22Rv1 (cell line): ENCODE results near the gene SMCP.

Experiments used
- H3K27ac ChIP-seq: fragments of 450-650 bp; 2 replicates; pipeline ENCODE4 v1.5.1; 2017
- ZFX ChIP-seq: fragments of 450-650 bp; IDR thresholded peaks from 2 replicates; pipeline ENCODE4 v1.6.1; 2017; ENCODE audit warnings: antibody characterized with exemption, borderline replicate concordance
- TF ChIP-seq, protein P1 (sequence below): fragments of 450-650 bp; IDR thresholded peaks from 2 replicates; pipeline ENCODE4 v1.5.1; 2017; ENCODE audit warnings: mild to moderate bottlenecking

The SMCP gene

DNA sequence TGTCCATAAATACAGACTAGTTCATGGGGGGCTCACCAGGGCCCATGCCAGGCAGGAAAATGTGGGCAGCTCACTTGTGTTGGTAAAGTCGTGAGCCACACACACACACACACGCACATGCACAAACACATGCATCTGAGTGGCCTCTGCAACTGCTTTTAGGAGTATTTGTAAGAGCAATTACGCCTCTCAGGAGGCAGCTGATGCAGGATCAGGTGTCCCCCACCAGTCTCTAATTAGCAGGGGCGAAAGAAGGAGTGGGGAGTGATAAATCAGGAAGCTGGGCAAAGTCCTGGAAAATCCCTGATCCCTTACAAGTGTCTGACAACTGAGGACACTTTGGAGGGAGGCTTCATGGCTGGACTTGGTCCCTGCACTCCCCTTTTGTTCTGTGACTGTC, 24.5 kb downstream of the SMCP start:
- H3K27ac ChIP-seq: no peak overlapping the region
- TF ChIP-seq, protein P1, sequence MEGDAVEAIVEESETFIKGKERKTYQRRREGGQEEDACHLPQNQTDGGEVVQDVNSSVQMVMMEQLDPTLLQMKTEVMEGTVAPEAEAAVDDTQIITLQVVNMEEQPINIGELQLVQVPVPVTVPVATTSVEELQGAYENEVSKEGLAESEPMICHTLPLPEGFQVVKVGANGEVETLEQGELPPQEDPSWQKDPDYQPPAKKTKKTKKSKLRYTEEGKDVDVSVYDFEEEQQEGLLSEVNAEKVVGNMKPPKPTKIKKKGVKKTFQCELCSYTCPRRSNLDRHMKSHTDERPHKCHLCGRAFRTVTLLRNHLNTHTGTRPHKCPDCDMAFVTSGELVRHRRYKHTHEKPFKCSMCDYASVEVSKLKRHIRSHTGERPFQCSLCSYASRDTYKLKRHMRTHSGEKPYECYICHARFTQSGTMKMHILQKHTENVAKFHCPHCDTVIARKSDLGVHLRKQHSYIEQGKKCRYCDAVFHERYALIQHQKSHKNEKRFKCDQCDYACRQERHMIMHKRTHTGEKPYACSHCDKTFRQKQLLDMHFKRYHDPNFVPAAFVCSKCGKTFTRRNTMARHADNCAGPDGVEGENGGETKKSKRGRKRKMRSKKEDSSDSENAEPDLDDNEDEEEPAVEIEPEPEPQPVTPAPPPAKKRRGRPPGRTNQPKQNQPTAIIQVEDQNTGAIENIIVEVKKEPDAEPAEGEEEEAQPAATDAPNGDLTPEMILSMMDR: no peak
- no peak for TF ChIP-seq ZFX

DNA sequence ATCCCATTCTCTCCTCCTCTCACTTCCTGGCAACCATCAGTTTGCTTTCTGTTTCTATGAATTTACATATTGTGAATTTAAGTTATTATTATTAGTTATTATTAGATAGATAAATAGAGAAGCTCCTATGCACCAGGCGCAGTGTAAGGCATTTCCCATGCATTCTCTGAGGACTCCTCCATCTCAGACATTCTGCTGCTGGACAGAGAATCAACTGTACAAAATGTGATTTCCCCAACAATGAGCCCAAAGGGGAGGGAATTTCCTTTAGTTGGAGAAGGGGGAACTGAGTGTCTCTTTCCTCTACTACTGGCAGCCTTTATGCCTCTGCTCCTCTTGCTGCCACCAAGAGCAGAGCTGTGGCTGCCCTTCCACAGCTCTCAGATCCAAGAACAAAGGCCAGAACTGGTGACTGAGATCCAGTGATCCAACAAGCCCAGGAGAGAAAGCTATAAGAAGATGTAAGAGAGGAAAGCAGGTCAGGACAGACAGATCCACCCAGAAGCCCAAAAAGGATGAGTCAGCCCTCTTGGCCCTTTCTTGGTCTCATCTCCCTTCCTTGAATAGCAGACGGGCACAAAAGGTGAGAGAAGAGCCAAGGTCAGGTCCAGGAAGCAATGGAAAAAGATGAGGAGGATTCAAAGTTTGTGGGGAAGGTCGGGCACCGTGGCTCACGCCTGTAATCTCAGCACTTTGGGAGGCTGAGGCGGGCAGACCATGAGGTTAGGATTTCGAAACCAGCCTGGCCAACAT, 26.7 kb downstream of the SMCP start:
- no peak for TF ChIP-seq ZFX
- TF ChIP-seq, protein P1: no peak
- no peak overlapping the region for H3K27ac ChIP-seq

DNA sequence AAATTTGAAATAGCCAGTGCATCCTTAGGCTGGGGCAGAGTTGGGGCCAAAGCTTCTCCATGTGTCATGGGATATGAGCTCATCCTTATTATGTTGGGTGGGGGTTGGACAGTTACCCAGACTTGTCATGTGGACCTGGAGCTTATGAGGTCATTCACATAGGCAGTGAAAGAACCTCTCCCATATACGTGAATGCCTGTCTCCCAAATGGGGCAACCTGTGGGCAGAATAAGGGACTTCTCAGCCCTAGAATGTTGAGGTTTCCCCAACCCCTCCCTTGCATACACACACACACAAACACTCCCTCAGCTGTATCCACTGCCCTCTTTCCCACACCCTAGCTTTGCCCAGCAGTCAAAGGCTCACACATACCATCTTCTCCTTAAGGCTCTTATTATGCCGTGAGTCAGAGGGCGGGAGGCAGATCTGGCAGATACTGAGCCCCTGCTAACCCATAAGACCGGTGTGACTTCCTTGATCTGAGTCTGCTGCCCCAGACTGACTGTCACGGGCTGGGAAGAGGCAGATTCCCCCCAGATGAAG, 28.0 kb downstream of the SMCP start:
- TF ChIP-seq ZFX: no peak
- TF ChIP-seq, protein P1: no peak
- no peak overlapping the region for H3K27ac ChIP-seq

DNA sequence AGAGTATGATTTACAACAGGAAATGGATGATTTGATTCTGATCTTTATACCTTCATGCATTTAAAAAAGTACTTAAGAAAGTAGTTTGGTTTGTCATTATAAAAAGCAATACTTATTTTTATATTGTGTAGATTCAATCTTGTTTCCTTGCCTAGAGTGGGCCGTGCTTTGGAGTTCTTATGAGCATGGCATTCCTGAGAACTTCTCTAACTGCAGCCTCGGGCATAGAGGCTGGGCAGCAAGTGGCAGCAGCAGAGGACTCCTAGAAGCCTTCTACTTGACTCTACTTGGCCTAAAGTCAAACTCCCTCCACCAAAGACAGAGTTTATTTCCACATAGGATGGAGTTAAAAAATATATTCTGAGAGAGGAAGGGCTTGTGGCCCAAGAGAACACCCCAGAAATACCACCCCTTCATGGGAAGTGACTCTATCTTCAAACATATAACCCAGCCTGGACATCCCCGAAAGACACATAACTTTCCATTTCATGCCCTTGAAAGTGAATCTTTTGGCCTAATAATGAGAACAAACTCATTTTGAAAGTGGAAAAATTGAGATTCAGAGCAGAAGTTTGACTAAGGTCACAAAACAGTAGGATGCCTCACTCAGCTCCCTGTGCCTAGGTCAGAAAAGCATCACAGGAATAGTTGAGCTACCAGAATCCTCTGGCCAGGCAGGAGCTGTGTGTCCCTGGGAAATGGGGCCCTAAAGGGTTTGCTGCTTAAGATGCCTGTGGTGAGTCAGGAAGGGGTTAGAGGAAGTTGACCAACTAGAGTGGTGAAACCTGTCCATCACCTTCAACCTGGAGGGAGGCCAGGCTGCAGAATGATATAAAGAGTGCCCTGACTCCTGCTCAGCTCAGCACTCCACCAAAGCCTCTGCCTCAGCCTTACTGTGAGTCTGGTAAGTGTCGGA, 29.8 kb downstream of the SMCP start, which contains the start of gene IVL:
IVL (plus strand) TSS at position 861 of the 916 bp plus-strand sequence. CDS start 1,252 bp downstream, outside the sequence.
- no peak within 1 kb of the TSS for H3K27ac ChIP-seq
- TF ChIP-seq ZFX: no peak
- TF ChIP-seq, protein P1: no peak

DNA sequence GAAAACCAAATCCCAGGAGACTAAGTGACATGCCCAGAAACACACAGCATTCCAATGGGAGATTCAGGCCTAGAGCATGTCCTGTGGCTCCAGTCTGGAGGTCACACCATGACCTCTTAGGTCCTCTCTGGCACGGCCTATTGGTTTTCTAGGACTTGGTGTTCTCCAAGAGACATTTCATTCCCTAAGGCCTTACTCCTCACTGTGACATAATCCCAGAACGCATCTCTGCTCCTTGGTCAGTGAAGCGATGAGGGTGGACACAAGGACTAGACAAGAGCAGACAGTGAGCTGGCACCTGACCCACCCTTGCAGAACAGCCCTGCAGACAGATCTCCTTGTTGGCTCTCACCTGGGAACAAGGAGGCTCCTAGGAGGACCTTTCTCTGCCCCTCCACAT, 31.1 kb downstream of the SMCP start:
- TF ChIP-seq ZFX: no peak
- TF ChIP-seq, protein P1: no peak
- H3K27ac ChIP-seq: no peak overlapping the region

DNA sequence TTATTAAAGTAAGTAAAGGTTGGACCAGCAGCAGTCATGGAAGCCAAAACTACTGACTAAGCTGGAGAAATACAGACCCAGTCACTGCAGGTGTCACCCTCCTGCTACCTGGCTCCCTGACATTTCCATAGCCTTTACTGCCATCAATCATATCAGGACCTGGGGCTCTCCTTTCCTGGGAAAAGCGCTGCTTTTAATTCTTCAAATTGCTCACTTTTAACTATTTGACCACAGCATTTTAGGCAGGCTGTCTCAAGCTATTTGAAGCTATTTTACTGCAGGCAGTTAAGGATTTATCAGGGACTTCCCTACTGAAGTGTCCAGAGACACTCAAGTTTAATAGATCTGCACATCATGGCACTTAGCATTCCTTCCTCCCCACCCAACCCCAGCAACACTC, 34.3 kb downstream of the SMCP start:
- no peak overlapping the region for H3K27ac ChIP-seq
- no peak for TF ChIP-seq ZFX
- TF ChIP-seq, protein P1: no peak
